Measurements from ENCODE around the gene ABCB9.

- TF ChIP-seq CTCF (IDR thresholded peaks at IDR 0.05) (no peak), POLR2AphosphoS5 (IDR thresholded peaks at IDR 0.05; ENCODE audit: low read depth, low read length) (no peak), TCF7L2 (IDR thresholded peaks at IDR 0.05; ENCODE audit: low read depth, low read length) (no peak)
Measured at GRCh38 chr12:123003257-123003656, 37.0 kb upstream of the ABCB9 start.
